GM10248 (cell line): ENCODE measurements around the gene VSIG1.

Experiments used
- CTCF ChIA-PET: fragments of 300-600 bp; sonication (Branson Sonifier 250); formaldehyde crosslinking; extraction: SDS; loops from one replicate; lab custom pipeline; 2021; ENCODE audit warnings: antibody characterized with exemption; lab: Yijun Ruan, JAX
- POLR2A ChIA-PET: fragments of 350-650 bp; sonication (Branson Sonifier 250); formaldehyde crosslinking; extraction: SDS; loops from one replicate; lab custom pipeline; 2020; ENCODE audit warnings: antibody characterized with exemption; lab: Yijun Ruan, JAX
- DNase-seq: peaks from one replicate; pipeline ENCODE4 v3.0.0; 2012; ENCODE audit errors: extremely low spot score
- TF ChIP-seq, protein P1 (sequence below): IDR thresholded peaks from 2 replicates; pipeline ENCODE4 v1.5.1; 2012; ENCODE audit warnings: mild to moderate bottlenecking, low read depth; ENCODE audit errors: extremely low read depth, missing control alignments, control extremely low read depth

Gene VSIG1

DNA sequence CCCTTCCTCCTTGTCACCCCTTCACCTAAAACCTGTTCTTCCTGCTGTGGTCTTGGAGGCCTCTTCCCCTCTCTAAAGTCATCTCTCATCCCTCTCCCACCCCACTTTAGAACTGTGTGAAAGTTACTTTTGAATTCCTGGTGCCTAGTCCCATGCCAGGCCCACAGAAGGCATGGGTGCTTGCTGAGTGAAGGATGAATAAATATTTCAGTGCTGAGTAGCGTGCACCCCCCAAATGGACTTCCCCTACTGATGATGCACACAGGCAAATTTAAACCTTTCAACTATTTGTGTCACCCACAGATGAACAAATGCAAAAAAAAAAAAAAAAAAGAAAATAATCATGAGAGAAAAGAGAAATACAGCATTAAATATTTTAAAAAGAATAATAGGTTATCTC lies 26.7 kb downstream of the VSIG1 start:
- TF ChIP-seq, protein P1, sequence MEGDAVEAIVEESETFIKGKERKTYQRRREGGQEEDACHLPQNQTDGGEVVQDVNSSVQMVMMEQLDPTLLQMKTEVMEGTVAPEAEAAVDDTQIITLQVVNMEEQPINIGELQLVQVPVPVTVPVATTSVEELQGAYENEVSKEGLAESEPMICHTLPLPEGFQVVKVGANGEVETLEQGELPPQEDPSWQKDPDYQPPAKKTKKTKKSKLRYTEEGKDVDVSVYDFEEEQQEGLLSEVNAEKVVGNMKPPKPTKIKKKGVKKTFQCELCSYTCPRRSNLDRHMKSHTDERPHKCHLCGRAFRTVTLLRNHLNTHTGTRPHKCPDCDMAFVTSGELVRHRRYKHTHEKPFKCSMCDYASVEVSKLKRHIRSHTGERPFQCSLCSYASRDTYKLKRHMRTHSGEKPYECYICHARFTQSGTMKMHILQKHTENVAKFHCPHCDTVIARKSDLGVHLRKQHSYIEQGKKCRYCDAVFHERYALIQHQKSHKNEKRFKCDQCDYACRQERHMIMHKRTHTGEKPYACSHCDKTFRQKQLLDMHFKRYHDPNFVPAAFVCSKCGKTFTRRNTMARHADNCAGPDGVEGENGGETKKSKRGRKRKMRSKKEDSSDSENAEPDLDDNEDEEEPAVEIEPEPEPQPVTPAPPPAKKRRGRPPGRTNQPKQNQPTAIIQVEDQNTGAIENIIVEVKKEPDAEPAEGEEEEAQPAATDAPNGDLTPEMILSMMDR = no peak
- no peak for DNase-seq
- POLR2A ChIA-PET = no interaction called here
- CTCF ChIA-PET = interaction anchor here (1.0 to 3.8 kb wide), 6 partner anchors 10 to 297 kb away, joined by 3 to 26 read pairs (median 8); partner anchors contain the start of genes ATG4A and PSMD10

- no peak for DNase-seq
- TF ChIP-seq, protein P1 = no peak
- CTCF ChIA-PET = interaction anchor here (1.6 to 3.8 kb wide), 3 partner anchors 10 to 51 kb away, joined by 6 to 26 read pairs (median 17); no protein-coding TSS in a partner anchor
- POLR2A ChIA-PET = no interaction called here
These were observed 27.9 kb downstream of the VSIG1 start for GRCh38 chrX:108072746-108073145.

DNA sequence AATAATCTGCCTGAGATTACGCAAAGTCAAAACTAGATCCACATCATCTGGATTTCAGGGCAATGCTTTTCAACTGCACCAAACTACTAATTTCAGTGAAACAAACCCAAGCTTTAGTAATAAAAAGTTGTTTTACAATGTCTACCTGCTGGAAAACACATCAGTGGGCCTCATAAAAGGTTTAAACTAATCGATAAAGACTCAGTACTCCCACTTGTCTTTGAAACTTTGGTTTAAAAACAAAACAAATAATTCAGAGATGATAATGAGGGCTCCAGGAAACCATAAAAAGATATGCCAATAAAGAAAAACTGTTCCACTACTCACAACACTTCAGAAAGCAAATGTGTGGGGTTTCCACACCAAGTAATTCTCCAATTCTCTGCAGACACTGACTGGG lies 36.2 kb downstream of the VSIG1 start:
- CTCF ChIA-PET = interaction anchor here (0.9 to 2.3 kb wide), 3 partner anchors 8 to 61 kb away, joined by 3 to 6 read pairs (median 3); no protein-coding TSS in a partner anchor
- POLR2A ChIA-PET = no interaction called here
- TF ChIP-seq, protein P1 = no peak
- no peak for DNase-seq

GRCh38 chrX:108087792-108088191 lies 42.9 kb downstream of the VSIG1 start:
- TF ChIP-seq, protein P1 = no peak
- DNase-seq = no peak
- CTCF ChIA-PET = no interaction called here
- POLR2A ChIA-PET = no interaction called here

GRCh38 chrX:108088511-108088910 lies 43.6 kb downstream of the VSIG1 start:
- TF ChIP-seq, protein P1 = no peak
- no peak for DNase-seq
- ChIA-PET CTCF (no interaction called here), POLR2A (no interaction called here)

GRCh38 chrX:108090491-108091263 lies 45.8 kb downstream of the VSIG1 start:
- no peak for DNase-seq
- TF ChIP-seq, protein P1 = no peak
- ChIA-PET CTCF (interaction anchor here (1.0 to 1.7 kb wide), 3 partner anchors 8 to 70 kb away, joined by 3 to 4 read pairs (median 3); no protein-coding TSS in a partner anchor), POLR2A (interaction anchor here (1.0 kb wide), 1 partner anchor 461 kb away, joined by 3 read pairs; no protein-coding TSS in a partner anchor)
